Heart left ventricle (tissue), 16 donors: ENCODE measurements around the gene TMC7. TPM values are rescaled to one million over a fixed set of nuclear protein-coding genes. Genes with fewer than 3 reads are reported as not detected.

Source experiments
- ATAC-seq, 4 donors: fragments of 200-7000 bp; cut with Tn5 transposase; one replicate each; pipeline ENCODE4 v1.9.1; 2020 to 2022; ENCODE audit warnings: moderate library complexity in 4 of 4, mild to moderate bottlenecking in 3 of 4, moderate number of reproducible peaks in 1 of 4
- DNase-seq, 5 donors: peaks; one replicate each; pipeline ENCODE4 v3.0.0-alpha.2; 2020
- H3K27ac ChIP-seq, 12 donors: fragments of 200-600 bp; sonication (generic) in 4 of 12; one replicate each; pipeline versions ENCODE4 v1.5.0 to v1.8.0; 2016 to 2022; ENCODE audit warnings: mild to moderate bottlenecking in 2 of 12
- H3K27me3 ChIP-seq, 9 donors: fragments of 200-600 bp; sonication (generic) in 2 of 9; one replicate each; pipeline versions ENCODE4 v1.5.1 to v1.8.0; 2016 to 2022; ENCODE audit warnings: mild to moderate bottlenecking in 3 of 9
- H3K36me3 ChIP-seq, 9 donors: fragments of 200-600 bp; sonication (generic) in 2 of 9; one replicate each; pipeline versions ENCODE4 v1.5.0 to v1.8.0; 2018 to 2022; ENCODE audit warnings: mild to moderate bottlenecking in 2 of 9
- H3K4me1 ChIP-seq, 12 donors: fragments of 200-600 bp; sonication (generic) in 4 of 12; one replicate each; pipeline versions ENCODE4 v1.5.0 to v1.8.0; 2016 to 2022; ENCODE audit warnings: mild to moderate bottlenecking in 3 of 12
- H3K4me3 ChIP-seq, 12 donors: fragments of 200-600 bp; sonication (generic) in 4 of 12; one replicate each; pipeline versions ENCODE4 v1.5.0 to v1.8.0; 2017 to 2022; ENCODE audit warnings: mild to moderate bottlenecking in 9 of 12, moderate library complexity in 4 of 12
- H3K9me3 ChIP-seq, 12 donors: fragments of 200-600 bp; sonication (generic) in 4 of 12; one replicate each; pipeline versions ENCODE4 v1.5.0 to v1.8.0; 2016 to 2022; ENCODE audit warnings: mild to moderate bottlenecking in 1 of 12
- POLR2A ChIP-seq, 2 donors: fragments of 450-650 bp; IDR thresholded peaks; one replicate each; pipeline ENCODE4 v1.6.1; 2017; ENCODE audit warnings: antibody characterized with exemption in 2 of 2, mild to moderate bottlenecking in 2 of 2, moderate library complexity in 2 of 2
- WGBS, 4 donors: extraction: QIAGEN DNeasy Blood & Tissue Kit in 2 of 4; methylation state at CpG; one replicate each; pipeline versions ENCODE4 v1.1.5 to v1.1.7; 2013 to 2018; 5-methylcytosine and 5-hydroxymethylcytosine counted together
- intact Hi-C, 10 donors: fragments of 100-400 bp; cut with DNase I; formaldehyde crosslinking; loops; one replicate each; pipeline versions ENCODE4 v1.11.1 to v1.14.2; 2022
- polyA plus RNA-seq, 2 donors: library from polyadenylated mRNA; stranded (reverse); fragments of 200-250 nt; gene quantifications; one replicate each; pipeline ENCODE4 v1.2.3, GENCODE V29; 2013
- total RNA-seq, 9 donors: library from RNA; depleted of rRNA in 2 of 9; stranded (reverse); fragments of >200 nt in 2 of 9; fragmentation: NEBNext Ultra II Directional in 3 of 9; extraction: Animal tissue kit (Norgen Biotek cat#: 25700) in 3 of 9; gene quantifications; one replicate each; pipeline versions ENCODE4 v1.1.0 to v1.2.4, GENCODE V29; 2016 to 2023
- TF ChIP-seq, protein P1 (sequence below), 12 donors: fragments of 200-600 bp; sonication (generic) in 4 of 12; IDR thresholded peaks; one replicate each; pipeline versions ENCODE4 v1.5.0 to v1.8.0; 2018 to 2022; ENCODE audit warnings: antibody characterized with exemption in 12 of 12, mild to moderate bottlenecking in 5 of 12
- donor health status: ischemic (EF 13 %, LVEDD 7.1; RV severe dilation, severe dysfunction).
- donor health status: healthy with polysubstance abuse.
- donor health status: DM: no; HTN: yes; CAD: no.
- donor health status: DM: no; HTN: no; CAD: no.
- donor health status: ischemic (EF 25% LVEDD 6.9; RV normal size, moderate dysfunction).
- donor health status: ischemic (EF 25% LVEDD 5.7; RV mildly dilated, moderate dysfunction).
- donor health status: healthy.
- donor health status: DM: yes; HTN: yes; CAD: no.
- donor health status: ischemic (EF 35%, LVEDD 5.7; RV mildly dilated, moderate dysfunction).
- donor health status: nonischemic (EF 11% LVEDD 7.7; RV severe dilation, severe dysfunction).
- donor health status: DM: yes; HTN: yes; CAD: no.
- donor health status: PGD.
- donor health status: ischemic (EF 29% LVEDD 5.4; RV normal size, mild dysfunction).
- donor health status: nonischemic (EF 23%, LVEDD 6.1; RV moderate dilation, normal function).

TMC7 gene
- total and polyA plus RNA-seq, 11 donors, result 0.69 to 2.3 (median 0.96) TPM

- peak in 2 of 5 donors; percentile 16 to 24 for DNase-seq
- Histone ChIP-seq H3K36me3 (peaks cover 0 to 37% (median 0%) of the 10 kb centered on the region in 9 donors), H3K9me3 (peaks cover 0 to 9% (median 2%) of the 10 kb centered on the region in 12 donors), H3K27ac (no peak overlapping the region), H3K27me3 (no peaks in the 10 kb centered on the region), H3K4me3 (no peak overlapping the region), H3K4me1 (no peaks in the 10 kb centered on the region)
- WGBS, 4 donors, result 53 to 69% (median 59%) methylated on average over 7 of the region's 7 CpGs
- intact Hi-C loops, result no loop called here
- TF ChIP-seq, protein P1, sequence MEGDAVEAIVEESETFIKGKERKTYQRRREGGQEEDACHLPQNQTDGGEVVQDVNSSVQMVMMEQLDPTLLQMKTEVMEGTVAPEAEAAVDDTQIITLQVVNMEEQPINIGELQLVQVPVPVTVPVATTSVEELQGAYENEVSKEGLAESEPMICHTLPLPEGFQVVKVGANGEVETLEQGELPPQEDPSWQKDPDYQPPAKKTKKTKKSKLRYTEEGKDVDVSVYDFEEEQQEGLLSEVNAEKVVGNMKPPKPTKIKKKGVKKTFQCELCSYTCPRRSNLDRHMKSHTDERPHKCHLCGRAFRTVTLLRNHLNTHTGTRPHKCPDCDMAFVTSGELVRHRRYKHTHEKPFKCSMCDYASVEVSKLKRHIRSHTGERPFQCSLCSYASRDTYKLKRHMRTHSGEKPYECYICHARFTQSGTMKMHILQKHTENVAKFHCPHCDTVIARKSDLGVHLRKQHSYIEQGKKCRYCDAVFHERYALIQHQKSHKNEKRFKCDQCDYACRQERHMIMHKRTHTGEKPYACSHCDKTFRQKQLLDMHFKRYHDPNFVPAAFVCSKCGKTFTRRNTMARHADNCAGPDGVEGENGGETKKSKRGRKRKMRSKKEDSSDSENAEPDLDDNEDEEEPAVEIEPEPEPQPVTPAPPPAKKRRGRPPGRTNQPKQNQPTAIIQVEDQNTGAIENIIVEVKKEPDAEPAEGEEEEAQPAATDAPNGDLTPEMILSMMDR (IDR thresholded peaks at IDR 0.05), result peak in 2 of 12 donors; percentile 12 to 30
- TF ChIP-seq POLR2A (IDR thresholded peaks at IDR 0.05), result no peak
- ATAC-seq, result no peak
Measured at GRCh38 chr16:19014461-19014860, 30.7 kb downstream of the TMC7 start.

GRCh38 chr16:19017179-19017578 is 33.4 kb downstream of the TMC7 start:
- H3K4me3 ChIP-seq, result no peak overlapping the region
- TF ChIP-seq, protein P1 (IDR thresholded peaks at IDR 0.05), result no peak
- no peak for TF ChIP-seq POLR2A (IDR thresholded peaks at IDR 0.05)
- peaks cover 0 to 5% (median 0%) of the 10 kb centered on the region in 12 donors for H3K9me3 ChIP-seq
- no peaks in the 10 kb centered on the region for H3K27me3 ChIP-seq
- intact Hi-C loops, result no loop called here
- DNase-seq (no peak), ATAC-seq (no peak)
- peaks cover 0 to 30% (median 0%) of the 10 kb centered on the region in 9 donors for H3K36me3 ChIP-seq
- H3K4me1 ChIP-seq, result no peaks in the 10 kb centered on the region
- H3K27ac ChIP-seq, result no peak overlapping the region

DNA sequence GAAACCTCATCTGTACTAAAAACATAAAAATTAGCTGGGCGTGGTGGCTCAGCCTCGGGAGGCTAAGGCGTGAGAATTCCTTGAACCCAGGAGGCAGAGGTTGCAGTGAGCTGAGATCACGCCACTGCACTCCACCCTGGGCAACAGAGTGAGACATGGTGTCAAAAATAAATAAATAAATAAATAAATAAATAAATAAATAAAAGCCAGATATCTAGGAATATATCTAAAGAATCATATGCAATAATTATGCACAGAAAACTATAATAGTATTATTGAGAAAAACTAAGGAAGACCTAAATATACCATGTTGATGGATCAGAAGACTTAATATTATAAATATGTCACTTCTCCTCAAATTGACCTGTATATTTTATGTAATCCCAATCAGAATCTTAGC is 37.0 kb downstream of the TMC7 start:
- Histone ChIP-seq H3K27me3 (no peaks in the 10 kb centered on the region), H3K9me3 (peaks cover 0 to 5% (median 0%) of the 10 kb centered on the region in 12 donors), H3K36me3 (peaks cover 0 to 44% (median 0%) of the 10 kb centered on the region in 9 donors), H3K4me1 (no peaks in the 10 kb centered on the region), H3K27ac (no peak overlapping the region), H3K4me3 (no peak overlapping the region)
- no peak for ATAC-seq
- 93 to 96% (median 95%) methylated on average over 4 of the region's 4 CpGs for WGBS, 4 donors
- intact Hi-C loops, result no loop called here
- DNase-seq, result no peak
- TF ChIP-seq POLR2A (IDR thresholded peaks at IDR 0.05), result no peak
- TF ChIP-seq, protein P1 (IDR thresholded peaks at IDR 0.05), result no peak

DNA sequence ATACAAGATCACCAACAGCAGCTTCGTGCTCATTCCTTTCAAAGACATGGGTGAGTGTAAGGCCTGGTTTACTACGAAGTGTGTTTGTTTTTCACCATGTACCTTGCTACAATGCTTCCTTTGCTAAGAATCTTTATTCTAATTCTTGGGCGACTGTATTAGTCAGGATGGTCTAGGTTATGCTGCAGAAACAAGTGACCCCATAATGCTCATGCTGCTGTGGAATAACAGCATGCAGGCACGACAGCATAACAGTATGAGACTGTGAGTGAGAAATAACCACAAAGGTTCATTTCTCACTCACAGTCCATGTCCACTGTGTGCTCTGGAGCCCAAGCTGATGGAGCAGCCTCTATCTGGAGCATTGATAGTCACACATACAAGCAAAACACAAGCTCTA is 38.0 kb downstream of the TMC7 start:
- DNase-seq, result no peak
- intact Hi-C loops, result no loop called here
- Histone ChIP-seq H3K27me3 (no peaks in the 10 kb centered on the region), H3K27ac (no peak overlapping the region), H3K4me1 (no peaks in the 10 kb centered on the region), H3K36me3 (peaks cover 0 to 42% (median 0%) of the 10 kb centered on the region in 9 donors), H3K9me3 (peaks cover 0 to 5% (median 0%) of the 10 kb centered on the region in 12 donors), H3K4me3 (no peak overlapping the region)
- TF ChIP-seq, protein P1 (IDR thresholded peaks at IDR 0.05), result no peak
- no peak for TF ChIP-seq POLR2A (IDR thresholded peaks at IDR 0.05)
- 90 to 96% (median 92%) methylated on average over 4 of the region's 4 CpGs for WGBS, 4 donors
- no peak for ATAC-seq
